Esophagus muscularis mucosa (tissue), 3 donors: Measurements from ENCODE around the gene BICC1.

Experiments used
- CTCF ChIP-seq, 3 experiments: fragments of 200-600 bp in 2 of 3; fragments of 450-650 bp in 1 of 3; sonication (generic) in 2 of 3; IDR thresholded peaks; one replicate each; pipeline ENCODE4 v1.5.1; 2017 to 2019; ENCODE audit warnings: antibody characterized with exemption in 3 of 3, mild to moderate bottlenecking in 2 of 3, moderate library complexity in 1 of 3
- POLR2AphosphoS5 ChIP-seq, 2 donors: sonication (generic); formaldehyde crosslinking; IDR thresholded peaks; one replicate each; pipeline ENCODE4 v1.6.1; 2017; ENCODE audit warnings: antibody characterized with exemption in 2 of 2

GRCh38 chr10:58873161-58873560, 360.5 kb downstream of the BICC1 start:
- no peak for TF ChIP-seq CTCF (IDR thresholded peaks at IDR 0.05)
- TF ChIP-seq POLR2AphosphoS5 (IDR thresholded peaks at IDR 0.05) = no peak
